Forelimb muscle (tissue), 1 donor: ENCODE results near the gene GABRE. TPM values are rescaled to one million over a fixed set of nuclear protein-coding genes. Genes with fewer than 3 reads are reported as not detected.
"Not testable (repeated sequence)": the region's sequence is repeated elsewhere in the genome, so short reads cannot be mapped to it uniquely, and the experiment has no call there.

Experiments
- DNase-seq: peaks from one replicate; pipeline ENCODE4 v3.0.0-alpha.2; 2013; ENCODE audit warnings: low read depth
- polyA plus RNA-seq: library from polyadenylated mRNA; unstranded; fragments of 120-200 nt; gene quantifications from one replicate; pipeline ENCODE4 v1.2.1, GENCODE V29; 2013; ENCODE audit not compliant: insufficient read length

Gene GABRE
- polyA plus RNA-seq, 1 donor: 51.0 TPM

GRCh38 chrX:151970661-151971060, 3.8 kb downstream of the GABRE start:
- no peak for DNase-seq

GRCh38 chrX:151970027-151970426, 4.4 kb downstream of the GABRE start:
- no peak for DNase-seq

DNA sequence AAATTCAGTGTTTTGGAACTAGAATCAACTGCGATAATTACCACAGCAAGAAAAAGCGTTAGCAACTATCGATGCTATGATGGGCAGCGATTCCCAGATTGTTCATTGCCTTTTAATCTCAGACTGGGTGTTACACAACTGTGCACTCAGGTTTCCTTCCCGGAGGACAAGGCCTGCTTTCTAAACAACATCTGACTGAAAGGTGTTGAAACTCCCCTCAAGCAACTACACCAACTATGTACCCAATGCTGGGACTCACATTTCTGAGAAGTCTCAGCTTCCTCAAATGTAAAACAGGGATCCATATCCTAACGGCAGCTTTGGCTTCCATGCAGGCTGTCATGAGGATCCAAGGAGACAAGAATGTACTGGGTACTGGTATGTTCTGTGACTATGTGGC, 8.2 kb downstream of the GABRE start:
- DNase-seq: no peak

GRCh38 chrX:151962034-151962433, 12.4 kb downstream of the GABRE start:
- DNase-seq: no peak

- no peak for DNase-seq
Measured at GRCh38 chrX:151958101-151958500, 16.4 kb downstream of the GABRE start.

DNA sequence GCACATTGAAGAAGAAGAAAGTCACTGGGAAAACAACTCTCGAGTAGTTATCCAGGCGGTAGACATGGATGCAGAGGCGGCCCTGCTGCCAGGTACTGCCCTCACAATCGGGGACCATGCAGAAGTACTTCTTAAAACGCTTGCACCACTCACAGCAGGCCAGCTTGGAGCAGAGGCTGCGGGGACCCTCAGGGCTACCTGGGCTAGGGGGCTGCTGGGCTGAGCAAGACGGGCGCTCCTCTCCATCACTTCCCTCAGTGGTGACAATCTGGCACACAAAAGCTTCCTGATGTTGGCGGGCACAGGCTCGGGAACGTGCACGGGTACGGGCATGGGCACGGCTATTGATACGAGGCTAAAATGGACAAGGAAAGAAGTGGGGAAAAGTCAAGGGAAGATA, 19.7 kb downstream of the GABRE start:
- no peak for DNase-seq

DNA sequence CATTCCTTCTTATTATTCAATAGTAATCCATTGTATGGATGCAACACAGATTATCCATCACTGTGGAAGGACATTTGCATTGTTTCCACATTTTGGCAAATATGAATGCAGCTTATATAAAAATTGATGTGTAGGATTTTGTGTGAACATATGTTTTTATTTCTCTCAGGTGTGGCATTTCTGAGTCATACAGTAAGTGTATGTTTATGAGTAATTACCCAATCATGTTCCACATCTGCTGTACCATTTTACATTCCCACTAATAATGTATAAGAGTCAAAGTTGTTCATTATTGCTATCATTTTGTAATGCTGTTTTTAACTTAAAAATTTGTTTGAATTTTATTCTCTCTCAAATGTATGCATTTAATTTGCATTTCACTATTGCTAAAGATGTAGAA, 36.3 kb downstream of the GABRE start:
- DNase-seq: no peak

DNA sequence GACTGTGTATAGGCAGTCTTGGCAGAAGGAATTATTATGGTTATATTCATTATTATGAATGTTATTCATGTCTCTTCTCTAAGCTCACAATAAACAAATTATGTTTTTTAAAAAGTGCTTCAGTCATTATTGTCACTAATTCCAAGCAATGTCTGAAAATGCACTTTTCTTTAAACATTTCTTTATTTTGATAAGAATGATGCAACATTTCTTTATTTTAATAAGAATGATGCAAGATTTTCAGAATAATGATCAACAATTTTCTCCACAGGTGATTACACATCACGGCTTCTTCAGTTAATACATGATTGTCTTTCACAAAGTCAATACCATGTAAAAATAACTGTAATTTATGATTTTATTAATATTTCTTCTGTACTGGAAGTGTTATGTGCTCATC, 39.1 kb downstream of the GABRE start:
- no peak for DNase-seq

GRCh38 chrX:151929126-151929525, 45.4 kb downstream of the GABRE start:
- DNase-seq: no peak

DNA sequence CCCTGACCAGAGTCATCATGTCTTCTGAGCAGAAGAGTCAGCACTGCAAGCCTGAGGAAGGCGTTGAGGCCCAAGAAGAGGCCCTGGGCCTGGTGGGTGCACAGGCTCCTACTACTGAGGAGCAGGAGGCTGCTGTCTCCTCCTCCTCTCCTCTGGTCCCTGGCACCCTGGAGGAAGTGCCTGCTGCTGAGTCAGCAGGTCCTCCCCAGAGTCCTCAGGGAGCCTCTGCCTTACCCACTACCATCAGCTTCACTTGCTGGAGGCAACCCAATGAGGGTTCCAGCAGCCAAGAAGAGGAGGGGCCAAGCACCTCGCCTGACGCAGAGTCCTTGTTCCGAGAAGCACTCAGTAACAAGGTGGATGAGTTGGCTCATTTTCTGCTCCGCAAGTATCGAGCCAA, 50.8 kb downstream of the GABRE start:
- no peak for DNase-seq

DNA sequence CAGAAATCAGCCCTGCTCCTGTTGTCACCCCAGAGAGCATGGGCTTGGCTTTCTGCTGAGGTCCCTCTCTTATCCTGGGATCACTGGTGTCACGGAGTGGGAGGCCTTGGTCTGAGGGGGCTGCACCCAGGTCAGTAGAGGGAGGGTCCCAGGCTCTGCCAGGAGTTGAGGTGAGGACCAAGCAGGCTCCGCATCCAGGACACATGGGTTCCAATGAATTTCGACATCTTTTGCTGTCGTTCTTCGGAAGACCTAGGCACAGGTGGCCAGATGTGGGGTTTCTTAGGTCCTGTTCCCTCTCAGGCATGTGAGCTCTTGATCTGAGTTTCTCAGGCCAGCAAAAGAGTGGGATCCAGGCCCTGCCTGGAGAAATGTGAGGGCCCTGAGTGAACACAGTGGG, 51.8 kb downstream of the GABRE start:
- no peak for DNase-seq

DNA sequence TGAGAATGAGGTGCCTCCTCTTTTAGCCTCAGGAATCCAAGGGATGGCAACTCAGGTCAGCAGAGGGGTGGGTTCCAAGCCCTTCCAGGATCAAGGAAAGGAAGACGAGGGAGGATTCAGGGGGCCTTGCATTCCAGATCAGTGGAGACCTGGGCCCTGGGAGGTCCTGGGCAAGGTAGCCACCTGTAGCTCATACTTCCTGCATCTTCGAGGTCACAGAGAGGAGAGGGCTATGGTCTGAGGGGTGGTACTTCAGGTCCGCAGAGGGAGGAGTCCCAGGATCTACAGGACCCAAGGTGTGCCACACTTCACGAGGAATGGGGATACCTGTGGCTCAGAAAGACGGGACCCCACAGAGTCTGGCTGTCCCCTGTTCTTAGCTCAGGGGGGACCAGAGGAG, 52.6 kb downstream of the GABRE start:
- DNase-seq: no peak

GRCh38 chrX:151921292-151921691, 53.2 kb downstream of the GABRE start:
- no peak for DNase-seq

GRCh38 chrX:151920530-151920929, 53.9 kb downstream of the GABRE start:
- DNase-seq: no peak

GRCh38 chrX:151920101-151920500, 54.4 kb downstream of the GABRE start:
- no peak for DNase-seq

GRCh38 chrX:151919610-151920009, 54.9 kb downstream of the GABRE start:
- DNase-seq: no peak

- not testable (repeated sequence) for DNase-seq
Measured at GRCh38 chrX:151918736-151919135, 55.7 kb downstream of the GABRE start.

DNA sequence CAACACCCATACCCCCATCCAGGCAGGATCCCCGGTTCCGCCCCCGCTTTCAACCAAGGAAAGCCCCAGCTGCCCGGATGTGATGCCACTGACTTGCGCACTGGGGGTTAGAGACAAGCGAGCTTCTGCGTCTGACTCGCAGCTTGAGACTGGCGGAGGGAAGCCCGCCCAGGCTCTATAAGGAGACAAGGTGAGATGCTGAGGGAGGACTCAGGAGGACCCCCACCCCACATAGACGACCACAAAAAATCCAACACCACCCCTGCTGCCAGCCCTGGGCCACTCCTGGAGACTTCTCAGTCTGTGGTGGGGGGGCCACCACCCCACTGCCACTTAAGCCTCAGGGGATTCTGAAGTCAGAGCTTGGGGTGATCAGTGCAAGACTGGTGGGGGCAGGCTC, 61.7 kb downstream of the GABRE start, which contains the start of gene MAGEA4:
Gene MAGEA4, plus strand, starts transcription at position 110 of the 400 bp plus-strand sequence. CDS start 10,776 bp downstream, outside the sequence.
- DNase-seq: no peak

DNA sequence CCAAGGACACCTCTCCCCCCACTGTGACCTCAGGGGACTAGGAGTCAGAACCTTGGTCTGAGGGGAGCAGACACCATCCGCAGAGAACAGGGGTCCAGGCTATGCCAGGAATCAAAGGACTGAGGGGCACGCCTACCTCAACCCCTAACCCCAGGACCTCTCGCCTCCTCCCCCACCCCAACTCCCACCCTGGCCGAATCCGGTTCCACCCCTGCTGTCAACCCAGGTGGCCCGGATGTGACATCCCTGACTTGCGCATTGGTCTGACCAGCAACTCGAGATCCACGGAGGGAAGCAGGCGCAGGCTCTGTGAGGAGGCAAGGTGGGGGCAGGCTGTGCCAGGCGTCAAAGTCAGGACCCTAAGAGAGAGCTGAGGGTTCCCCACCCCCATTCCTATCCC, 62.3 kb downstream of the GABRE start:
- DNase-seq: no peak

DNA sequence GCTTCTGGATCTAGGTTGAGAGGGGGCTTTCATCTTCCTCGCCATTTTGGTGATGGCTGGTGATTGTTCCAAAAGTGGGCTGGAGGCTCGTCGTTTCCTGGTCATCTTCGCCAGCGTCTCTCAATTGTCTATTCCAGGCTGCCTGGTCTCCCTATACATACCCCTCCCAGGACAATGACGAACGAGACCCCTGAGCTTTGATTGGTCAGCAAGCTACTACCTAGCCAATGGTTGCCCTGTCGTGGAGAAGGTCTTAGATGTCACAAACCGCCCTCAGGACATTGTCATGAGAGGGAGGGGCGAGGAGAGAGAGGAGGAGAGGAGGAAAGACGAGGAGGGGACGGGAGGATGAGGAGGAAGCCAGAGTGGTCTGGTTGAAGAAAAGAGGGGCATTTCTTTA, 69.5 kb downstream of the GABRE start:
- DNase-seq: no peak
